Stimulated activated CD8-positive, alpha-beta memory T cell treated with anti-CD3 and anti-CD28 coated beads, Interleukin-15, amount 100 ng/mL, for 4 hours (primary cell): ENCODE data around the gene SNIP1.
A peak's percentile ranks its signal among the peaks of the same experiment; 100 is the strongest.
"Not testable (repeated sequence)": the region's sequence is repeated elsewhere in the genome, so short reads cannot be mapped to it uniquely, and the experiment has no call there.

ENCODE experiments used
- DNase-seq, 2 donors: peaks; one replicate each; pipeline ENCODE4 v3.0.0-alpha.2; 2020; ENCODE audit warnings: low read depth in 2 of 2

SNIP1 gene, protein sequence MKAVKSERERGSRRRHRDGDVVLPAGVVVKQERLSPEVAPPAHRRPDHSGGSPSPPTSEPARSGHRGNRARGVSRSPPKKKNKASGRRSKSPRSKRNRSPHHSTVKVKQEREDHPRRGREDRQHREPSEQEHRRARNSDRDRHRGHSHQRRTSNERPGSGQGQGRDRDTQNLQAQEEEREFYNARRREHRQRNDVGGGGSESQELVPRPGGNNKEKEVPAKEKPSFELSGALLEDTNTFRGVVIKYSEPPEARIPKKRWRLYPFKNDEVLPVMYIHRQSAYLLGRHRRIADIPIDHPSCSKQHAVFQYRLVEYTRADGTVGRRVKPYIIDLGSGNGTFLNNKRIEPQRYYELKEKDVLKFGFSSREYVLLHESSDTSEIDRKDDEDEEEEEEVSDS

DNA sequence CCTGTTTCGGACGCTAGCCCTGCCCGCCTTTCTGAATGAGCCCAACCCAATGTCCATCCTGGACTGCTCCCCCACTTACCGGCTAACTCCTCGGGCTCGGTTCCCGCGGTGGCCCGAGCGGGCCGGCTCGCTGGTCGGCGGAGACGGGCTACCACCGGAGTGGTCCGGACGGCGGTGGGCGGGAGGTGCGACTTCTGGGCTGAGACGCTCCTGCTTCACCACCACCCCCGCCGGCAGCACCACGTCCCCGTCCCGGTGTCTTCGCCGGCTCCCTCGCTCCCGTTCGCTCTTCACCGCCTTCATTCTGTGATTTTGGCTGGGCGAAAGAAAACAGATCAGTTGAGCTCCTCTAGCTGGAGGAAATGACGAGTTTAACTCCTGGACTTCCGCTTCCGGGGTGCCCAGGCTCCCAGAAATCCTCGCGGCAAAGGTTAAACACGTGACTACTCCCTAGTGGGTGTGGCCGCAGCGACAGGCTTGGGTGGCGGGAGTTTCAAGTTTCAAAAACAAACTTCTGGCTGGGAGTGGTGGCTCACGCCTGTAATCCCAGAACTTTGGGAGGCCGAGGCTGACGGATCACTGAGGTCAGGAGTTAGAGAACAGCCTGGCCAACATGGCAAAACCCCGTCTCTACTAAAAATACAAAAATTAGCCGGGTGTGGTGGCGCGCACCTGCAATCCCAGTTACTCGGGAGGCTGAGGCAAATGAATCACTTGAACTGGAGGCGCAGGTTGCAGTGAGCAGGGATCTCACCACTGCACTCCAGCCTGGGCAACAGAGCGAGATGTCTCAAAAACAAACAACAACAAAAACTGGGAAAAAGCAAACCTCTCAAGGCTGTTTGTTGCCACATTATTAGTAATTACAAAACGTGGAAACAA is at the start of gene SNIP1:
Gene SNIP1, minus strand, starts transcription at position 367 of the 882 bp plus-strand sequence. Its CDS starts 64 bp downstream, at position 303.
- peak; percentile 75 to 89 for DNase-seq

DNA sequence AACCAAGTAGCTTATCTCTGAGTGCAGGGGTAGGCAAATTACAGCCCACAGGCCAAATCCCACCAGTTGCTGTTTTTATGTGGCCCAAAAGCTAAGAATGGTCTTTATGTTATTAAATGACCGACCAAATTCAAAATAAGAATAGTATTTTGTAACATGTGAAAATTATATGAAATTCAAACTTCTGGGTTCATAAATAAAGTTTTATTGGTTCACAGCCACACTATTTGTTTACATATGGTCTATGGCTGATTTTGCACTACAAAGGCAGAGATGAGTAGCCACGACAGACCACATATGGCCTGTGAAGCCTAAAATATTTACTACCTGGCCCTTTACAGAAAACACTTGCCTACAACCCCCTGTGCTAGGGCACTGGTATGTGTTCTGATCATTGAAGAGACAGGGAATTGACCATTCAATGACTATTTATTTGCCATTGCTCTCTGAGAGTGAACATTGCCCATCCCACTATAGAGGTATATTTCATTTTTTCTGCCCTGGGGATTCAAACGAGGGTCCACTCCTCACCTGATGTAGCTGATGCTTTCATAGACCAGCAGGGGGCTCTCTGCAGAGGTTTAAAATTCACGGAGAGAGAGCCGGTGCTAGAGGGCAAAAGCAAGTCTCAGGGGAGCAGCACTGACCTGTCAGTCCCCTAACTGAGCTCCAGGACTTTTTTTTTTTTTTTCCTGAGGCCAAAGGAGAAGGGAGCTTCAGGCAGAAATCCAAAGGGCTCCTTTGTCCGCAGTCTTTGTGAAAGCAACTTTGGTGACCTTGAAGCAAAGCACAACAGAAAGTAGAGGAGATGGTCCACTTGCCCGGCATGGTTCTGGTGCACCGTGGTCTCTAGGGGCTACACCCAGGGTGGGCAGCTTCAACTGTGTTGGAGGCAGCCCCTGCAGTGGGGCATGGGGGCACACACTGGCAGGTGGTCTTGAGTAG is 48.9 kb upstream of the SNIP1 start:
- DNase-seq: no peak

DNA sequence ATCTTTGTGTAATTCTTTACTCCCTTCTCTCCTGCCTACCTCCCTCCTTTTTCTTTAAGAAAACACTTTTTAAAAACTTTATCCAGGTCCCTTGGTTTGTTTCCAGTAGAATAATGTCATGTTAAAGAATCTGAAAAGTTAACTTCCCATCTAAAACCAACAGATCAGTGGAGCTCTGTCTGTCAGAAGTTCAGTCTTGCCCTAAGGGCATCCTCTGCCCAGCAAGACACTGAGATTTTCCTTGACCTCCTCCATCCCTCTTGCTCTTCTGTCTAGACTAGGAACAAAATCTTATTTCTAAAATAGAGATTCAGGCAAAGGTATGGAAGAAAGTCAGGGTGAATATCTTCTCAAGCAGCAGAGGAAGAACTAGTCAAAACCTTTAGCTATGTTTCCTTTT is 47.3 kb upstream of the SNIP1 start:
- no peak for DNase-seq

DNA sequence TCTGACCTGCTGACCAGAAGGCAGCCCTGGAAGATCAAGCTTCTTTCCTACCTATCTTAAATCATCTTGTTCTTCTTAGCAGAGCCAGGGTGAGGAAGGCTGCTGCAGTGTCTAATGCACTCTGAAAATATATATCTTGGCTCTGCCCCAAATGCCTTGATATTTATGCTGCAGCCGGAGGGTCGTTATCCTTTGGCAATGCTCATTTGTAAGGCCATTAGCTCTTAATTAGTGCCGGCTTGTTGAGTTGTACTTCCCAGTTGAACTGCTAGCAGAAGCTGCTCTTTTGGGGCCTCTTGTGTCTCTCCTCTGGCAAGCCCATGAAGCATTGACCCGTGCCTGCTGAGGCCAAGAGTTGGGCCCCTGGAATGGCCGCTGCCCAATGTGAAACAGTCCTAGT is 45.8 kb upstream of the SNIP1 start:
- DNase-seq: no peak

DNA sequence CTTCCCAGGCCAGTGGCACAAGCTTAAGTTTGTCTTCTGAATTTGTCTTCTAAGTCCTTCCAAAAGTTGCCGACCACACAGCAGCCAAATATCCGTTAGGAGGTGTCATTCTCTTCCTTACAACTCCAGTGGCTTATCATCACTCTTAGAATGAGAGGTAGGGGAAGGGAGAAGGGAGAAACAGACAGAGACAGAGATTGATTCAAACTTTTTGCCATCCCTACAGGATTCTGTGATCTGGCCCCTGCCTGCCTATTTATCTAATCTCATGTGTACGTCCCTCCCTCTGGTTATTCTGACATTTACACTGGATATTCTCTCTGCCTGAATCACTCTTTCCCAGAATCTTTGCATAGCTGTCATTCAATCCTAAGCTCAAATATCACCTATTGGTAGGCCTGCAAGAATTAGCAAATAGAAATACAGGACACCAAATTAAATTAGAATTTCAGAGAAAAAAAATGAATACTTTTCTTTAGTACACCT is 42.1 kb upstream of the SNIP1 start:
- DNase-seq: no peak

DNA sequence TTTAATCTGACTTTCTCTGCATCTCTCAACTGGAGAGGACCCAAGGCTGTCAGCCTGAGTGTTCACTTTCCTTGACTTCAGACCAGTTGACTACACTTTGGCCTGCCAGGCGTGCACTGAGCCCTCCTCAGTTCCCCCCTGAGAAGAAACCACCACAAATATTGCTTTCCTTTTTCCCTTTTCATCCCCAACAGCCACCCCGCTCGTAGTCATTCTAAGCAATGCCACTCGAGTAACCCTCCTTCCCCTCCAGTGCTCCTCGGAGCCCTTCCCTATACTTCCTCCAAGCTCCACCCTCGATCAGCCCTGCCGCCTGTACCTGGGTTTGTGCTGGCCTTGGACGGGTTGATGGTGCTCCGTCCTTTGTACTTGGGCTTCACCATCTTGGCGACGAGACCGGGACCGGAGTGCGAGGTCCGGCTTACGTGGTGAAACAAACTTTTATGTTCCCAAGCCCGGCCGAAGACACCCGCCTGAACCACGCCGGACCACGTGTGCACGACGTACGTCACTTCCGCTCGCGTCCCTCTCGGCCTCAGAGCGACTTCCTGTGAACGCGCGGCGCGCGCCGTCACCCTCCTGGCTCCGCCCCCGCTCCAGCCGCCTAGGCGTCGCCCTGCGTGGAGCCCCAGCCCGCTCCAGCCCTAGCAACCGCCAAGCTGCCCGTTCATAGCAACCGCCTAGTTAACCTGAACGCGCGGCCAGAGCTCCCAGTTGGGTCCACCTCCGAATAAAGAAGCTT is 41.5 kb upstream of the SNIP1 start, which contains the start of gene GNL2:
Gene GNL2, minus strand, starts transcription at position 498 of the 742 bp plus-strand sequence. Its CDS starts 115 bp downstream, at position 383.
- peak; percentile 89 to 90 for DNase-seq

DNA sequence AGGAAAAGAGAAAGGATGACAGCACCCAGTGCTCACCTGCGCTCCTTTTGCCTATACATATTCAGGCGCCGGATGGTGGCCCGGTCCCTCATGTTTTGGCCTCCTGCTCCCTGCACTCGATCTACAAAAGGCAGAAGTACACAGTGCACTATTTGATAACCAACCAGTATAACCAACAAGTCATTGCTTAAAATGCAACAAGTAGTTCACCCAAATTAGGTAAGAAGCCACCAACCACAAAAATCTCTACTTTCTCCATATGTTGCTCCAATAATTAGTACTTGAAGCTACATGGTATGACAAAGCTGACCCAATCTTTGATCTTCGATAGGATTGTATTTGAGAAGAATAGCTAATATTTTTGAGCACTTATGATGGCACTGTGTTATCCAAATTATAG is 39.6 kb upstream of the SNIP1 start:
- no peak for DNase-seq

DNA sequence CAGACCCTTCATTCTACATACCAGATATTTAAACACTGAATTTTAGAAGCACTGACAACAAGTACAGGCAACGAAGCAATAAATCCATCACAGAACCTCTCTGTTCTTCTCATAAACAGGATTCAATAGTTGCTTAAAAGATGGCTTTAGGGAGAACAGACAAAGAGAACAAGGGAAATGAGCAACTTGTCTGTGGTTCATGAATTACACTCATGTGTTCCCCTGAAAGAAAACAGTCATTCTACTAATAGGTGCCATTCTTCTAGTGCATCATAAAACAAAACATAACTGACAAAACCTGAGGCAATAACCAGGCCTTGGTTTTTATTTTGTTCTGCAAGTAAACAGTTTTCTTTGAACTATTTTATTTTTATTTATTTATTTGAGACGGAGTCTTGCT is 34.8 kb upstream of the SNIP1 start:
- no peak for DNase-seq

DNA sequence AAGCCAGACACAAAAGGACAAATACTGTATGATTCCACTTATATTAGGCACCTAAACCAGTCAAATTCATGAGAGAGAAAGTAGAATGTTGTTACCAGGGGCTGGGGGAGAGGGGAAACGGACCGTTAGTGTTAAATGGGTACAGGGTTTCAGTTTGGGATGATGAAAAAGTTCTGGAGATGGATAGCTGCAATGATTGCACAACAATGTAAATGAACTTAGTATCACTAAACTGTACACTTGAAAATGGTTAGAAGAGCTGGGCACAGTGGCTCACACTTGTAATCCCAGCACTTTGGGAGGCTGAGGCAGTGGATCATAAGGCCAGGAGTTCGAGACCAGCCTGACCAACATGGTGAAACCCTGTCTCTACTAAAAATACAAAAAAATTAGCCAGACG is 30.5 kb upstream of the SNIP1 start:
- DNase-seq: not testable (repeated sequence)

DNA sequence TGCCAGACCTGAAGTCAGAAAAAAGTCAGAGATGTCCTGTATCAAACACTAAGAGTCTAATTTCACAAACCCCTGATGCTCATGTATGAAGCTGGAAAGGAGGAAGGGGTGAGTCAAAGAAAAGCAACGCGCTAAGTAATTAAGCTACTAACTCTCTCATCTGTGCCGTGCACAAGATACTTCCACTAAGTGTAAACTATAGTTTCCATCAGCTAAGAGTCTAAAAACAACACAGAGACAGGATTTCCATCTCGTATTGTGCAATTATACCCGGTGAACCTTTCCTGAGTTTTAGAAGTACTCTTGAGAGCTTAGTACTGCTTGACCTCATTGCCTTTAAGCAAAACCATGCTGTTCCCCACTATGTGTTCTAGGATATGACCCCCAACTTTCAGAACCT is 21.6 kb upstream of the SNIP1 start:
- DNase-seq: no peak

DNA sequence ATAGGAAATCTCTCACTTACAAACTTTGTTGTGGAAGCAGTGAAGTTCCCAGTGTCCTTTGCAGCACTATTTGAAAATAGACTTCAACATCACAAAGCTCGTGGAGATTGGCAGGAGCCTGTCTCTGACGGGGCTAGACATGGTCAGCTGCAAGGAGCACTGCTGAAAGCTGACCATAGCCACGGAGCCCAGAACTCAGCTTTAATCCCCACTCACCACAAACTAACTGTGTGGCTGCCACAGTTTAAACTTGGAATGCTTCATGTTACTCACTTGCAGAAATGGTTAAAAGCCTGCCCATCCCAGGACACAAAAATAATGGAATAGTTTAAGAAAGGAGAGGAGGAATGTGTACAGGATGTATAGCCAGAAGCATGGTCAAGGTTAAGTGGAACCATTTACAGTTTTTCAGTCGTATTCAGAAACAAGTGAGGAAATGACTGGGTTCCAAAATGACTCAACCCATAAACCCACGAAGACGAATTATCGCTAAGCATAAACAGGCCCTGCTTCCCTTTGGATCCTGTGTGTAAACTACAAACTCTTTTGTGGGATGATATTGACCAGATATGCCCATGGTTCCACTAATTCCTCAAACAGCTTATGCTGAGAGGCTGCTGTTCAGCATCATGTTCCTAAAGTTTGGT is 20.9 kb upstream of the SNIP1 start:
- no peak for DNase-seq

DNA sequence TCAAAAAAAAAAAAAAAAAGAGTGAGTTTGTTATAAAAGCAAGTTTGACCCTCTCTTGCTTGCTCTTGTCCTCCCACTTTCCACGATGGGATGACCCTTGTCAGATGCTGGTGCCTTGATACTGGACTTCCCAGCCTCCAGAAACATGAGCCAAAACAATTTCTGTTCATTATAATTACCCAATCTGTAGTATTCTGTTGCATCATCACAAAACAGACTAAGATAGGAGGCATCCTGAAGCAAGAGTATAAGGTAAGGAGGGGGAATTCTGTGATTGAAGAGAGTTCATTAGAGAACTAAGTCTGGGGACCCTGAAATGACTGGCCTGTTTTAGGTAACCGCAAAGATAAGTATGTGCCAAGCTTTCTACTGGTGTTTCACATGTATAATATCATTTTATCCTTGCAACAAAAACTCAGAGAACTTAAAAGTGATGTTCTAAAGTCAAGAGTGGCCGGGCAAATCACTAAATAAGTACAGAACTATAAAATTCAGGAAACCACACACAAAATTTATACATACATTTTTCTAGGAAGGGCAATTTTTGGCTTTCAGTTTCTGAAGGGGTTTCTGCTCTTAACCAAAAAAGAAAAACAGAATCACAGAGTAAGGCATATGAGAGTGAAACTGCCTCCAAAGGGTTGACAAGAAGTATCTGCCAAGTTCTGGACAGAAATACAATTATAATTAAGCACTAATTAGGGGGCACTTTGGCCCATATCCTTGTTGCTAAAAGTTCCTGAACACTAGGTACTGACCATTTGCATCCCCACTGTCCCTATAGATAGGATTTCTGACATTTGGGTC is 16.6 kb upstream of the SNIP1 start:
- no peak for DNase-seq

DNA sequence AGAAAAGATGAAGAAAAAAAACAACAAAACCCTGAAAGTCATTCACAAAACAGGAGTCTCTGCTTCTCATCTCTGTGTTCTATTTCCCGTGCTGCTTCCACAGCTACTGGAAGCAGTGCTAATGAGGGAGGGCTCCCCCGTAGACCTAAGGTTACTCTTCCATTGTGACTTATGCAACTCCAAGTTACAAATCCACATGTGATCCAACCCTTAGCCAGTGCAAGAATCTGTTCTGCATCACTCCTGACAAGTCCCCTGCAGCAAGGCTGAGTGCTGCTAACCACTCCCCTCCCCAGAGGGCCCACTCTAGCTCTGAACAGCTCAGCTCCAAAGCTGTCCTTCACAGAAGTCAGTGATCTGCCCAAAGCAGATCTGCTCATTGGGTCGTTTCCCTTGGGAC is 12.9 kb upstream of the SNIP1 start:
- DNase-seq: no peak

DNA sequence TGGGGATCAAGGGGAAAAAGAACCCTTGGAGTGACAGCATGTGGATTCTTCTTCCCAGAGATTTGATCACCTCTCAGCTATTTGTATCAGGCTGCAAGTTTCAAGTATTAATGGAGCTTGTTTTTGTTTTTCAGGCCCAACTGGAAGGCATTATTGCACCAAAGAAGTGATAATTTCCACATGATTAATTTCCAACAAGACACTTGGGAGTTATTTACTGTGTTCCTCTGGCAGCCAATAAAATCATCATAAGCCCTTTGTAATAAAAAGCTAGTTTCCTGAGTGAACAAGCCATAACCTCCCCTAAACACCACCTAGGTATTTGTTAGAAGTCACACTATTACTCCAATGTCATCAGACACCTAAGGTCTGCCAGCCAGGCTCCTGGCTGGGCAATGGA is 10.8 kb upstream of the SNIP1 start:
- DNase-seq: no peak

DNA sequence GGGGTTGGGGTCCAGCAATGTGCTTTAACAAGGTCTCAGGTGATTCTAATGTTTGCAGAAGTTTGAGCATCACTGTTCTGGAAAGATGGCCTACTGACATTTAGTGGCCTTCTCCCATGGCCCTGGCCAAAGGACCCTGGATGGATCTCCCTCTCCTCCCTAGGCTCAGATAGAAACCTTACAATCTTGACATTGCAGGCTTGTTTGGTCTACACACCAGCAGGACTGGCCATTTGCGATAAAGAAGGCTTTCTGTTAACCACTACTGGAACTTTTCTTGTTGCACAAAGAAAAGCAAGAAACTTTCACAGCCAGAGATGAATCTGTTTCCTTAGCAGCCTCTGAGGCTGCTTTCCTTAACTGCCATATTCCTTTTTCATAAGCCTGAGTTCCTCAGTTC is 8.9 kb upstream of the SNIP1 start:
- DNase-seq: no peak

DNA sequence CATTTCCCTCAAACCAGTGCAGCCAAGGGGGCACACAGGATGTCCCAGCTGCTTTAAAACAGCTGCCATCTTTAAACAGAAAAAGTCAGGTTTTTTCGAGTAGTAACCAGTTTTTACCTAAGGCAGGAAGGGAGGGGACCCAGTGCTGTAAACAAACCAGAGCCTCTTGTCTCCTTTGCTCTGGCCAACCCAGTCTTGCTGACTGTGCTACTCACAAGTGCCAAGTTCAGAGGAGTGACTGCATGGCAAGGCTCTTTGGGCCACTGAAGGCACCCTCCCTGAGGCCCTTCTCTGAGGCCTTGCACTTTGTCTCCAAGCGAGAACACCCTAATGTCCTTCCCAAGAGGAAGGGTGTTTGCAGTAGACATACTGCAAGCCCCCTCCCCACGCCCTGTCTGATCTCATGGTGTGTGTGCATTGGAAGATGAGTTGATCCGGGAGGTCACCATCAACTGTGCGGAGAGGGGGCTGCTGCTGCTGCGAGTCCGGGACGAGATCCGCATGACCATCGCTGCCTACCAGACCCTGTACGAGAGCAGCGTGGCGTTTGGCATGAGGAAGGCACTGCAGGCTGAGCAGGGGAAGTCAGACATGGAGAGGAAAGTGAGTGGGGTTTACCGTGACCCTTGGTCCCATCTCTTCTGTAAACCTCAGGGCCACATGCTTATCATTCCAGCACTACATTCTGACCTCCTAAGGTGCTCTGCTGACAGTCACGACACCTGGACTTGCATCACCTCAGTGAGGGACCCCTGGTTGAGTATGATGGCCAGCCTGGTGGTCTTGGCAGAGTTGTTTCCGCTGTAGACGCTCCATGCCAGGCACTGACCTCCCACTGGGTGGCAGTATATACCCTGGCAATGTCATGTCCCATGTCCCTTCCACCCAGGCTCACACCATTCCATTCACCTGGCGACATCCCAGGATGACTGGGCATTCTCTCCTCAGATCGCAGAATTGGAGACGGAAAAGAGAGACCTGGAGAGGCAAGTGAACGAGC is 7.3 kb upstream of the SNIP1 start:
- DNase-seq: no peak

DNA sequence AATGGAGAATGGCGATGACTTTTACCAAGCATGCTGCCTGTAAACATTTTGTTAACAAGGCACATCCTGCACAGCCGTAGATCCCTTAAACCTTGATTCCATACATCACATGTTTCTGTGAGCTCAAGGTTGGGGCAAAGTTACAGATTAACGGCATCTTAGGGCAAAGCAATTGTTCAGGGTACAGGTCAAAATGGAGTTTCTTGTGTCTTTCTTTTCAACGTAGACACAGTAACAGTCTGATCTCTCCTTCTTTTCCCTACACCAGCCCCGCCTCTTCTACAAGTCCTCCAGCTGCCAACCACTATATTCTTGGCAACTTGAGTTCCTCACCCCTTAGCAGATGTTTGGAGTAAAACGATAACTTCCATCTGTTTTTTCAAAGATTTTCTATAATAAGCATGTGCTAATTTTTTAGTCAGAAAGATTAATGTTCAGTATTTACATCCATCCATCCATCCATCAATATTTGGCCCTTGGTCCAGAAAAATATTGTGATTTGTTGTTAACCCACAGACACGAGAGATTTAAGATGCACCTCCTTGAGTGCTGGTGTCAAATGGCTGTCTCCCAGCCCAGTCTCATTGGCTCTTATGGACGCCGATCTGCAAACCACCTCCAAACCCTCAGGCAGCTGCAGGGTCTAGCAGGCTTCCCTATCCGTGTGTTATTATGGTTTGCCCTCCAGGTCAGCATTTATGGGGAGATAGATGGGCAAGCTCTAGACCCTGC is 6.5 kb upstream of the SNIP1 start:
- no peak for DNase-seq
